H9 (cell line): Measurements from ENCODE around the gene GFI1. TPM values are rescaled to one million over a fixed set of nuclear protein-coding genes. Genes with fewer than 3 reads are reported as not detected.
"Not testable (repeated sequence)": the region's sequence is repeated elsewhere in the genome, so short reads cannot be mapped to it uniquely, and the experiment has no call there.

ENCODE experiments used
- DNase-seq: peaks from one replicate; pipeline ENCODE4 v3.0.0-alpha.2; 2017
- H2AFZ ChIP-seq: one replicate; pipeline ENCODE4 v1.6.1; 2013; ENCODE audit warnings: mild to moderate bottlenecking, low read length, control low read depth, moderate library complexity
- H2AK5ac ChIP-seq: 2 replicates; pipeline ENCODE4 v1.6.1; 2013; ENCODE audit warnings: low read length, control low read depth, mixed read lengths; ENCODE audit not compliant: insufficient read length
- H2BK120ac ChIP-seq: one replicate; pipeline ENCODE4 v1.6.1; 2013; ENCODE audit warnings: low read depth, mild to moderate bottlenecking, low read length, control low read depth, inconsistent platforms; ENCODE audit not compliant: poor library complexity, severe bottlenecking
- H2BK12ac ChIP-seq: 2 replicates; pipeline ENCODE4 v1.6.1; 2013; ENCODE audit warnings: low read length, control low read depth, mixed read lengths, low read depth; ENCODE audit not compliant: insufficient read length
- H2BK15ac ChIP-seq: 2 replicates; pipeline ENCODE4 v1.6.1; 2013; ENCODE audit warnings: low read depth, low read length, control low read depth
- H2BK20ac ChIP-seq: one replicate; pipeline ENCODE4 v1.6.1; 2013; ENCODE audit warnings: low read depth, mild to moderate bottlenecking, low read length, control low read depth, inconsistent platforms; ENCODE audit not compliant: poor library complexity, severe bottlenecking
- H2BK5ac ChIP-seq: 2 replicates; pipeline ENCODE4 v1.6.1; 2013; ENCODE audit warnings: low read length, control low read depth, mixed read lengths; ENCODE audit not compliant: insufficient read length
- H3K14ac ChIP-seq: 2 replicates; pipeline ENCODE4 v1.6.1; 2013; ENCODE audit warnings: low read length, control low read depth; ENCODE audit not compliant: insufficient read depth
- H3K18ac ChIP-seq: 2 replicates; pipeline ENCODE4 v1.6.1; 2013; ENCODE audit warnings: low read depth, mild to moderate bottlenecking, mixed read lengths, low read length, control low read depth; ENCODE audit not compliant: insufficient read length
- H3K23ac ChIP-seq: 2 replicates; pipeline ENCODE4 v1.6.1; 2013; ENCODE audit warnings: low read length, control low read depth, mixed read lengths, low read depth; ENCODE audit not compliant: insufficient read length
- H3K23me2 ChIP-seq: 2 replicates; pipeline ENCODE4 v1.6.1; 2013; ENCODE audit warnings: low read depth, mild to moderate bottlenecking, mixed read lengths, low read length, control low read depth; ENCODE audit not compliant: insufficient read length, poor library complexity, severe bottlenecking
- H3K27ac ChIP-seq: 2 replicates; pipeline ENCODE4 v1.5.1; 2013; ENCODE audit warnings: low read length, control low read depth, mixed read lengths, low read depth; ENCODE audit not compliant: insufficient read length
- H3K27me3 ChIP-seq: 2 replicates; pipeline ENCODE4 v1.6.1; 2013; ENCODE audit warnings: low read length, control low read depth, inconsistent platforms; ENCODE audit not compliant: insufficient read depth
- H3K4ac ChIP-seq: 2 replicates; pipeline ENCODE4 v1.6.1; 2013; ENCODE audit warnings: low read depth, mild to moderate bottlenecking, control low read depth, inconsistent platforms, low read length, moderate library complexity
- H3K4me1 ChIP-seq: 2 replicates; pipeline ENCODE4 v1.6.1; 2013; ENCODE audit warnings: low read length, control low read depth, inconsistent platforms; ENCODE audit not compliant: insufficient read depth
- H3K4me2 ChIP-seq: 2 replicates; pipeline ENCODE4 v1.6.1; 2013; ENCODE audit warnings: low read length, control low read depth, mixed read lengths; ENCODE audit not compliant: insufficient read length, insufficient read depth
- H3K56ac ChIP-seq: 2 replicates; pipeline ENCODE4 v1.6.1; 2013; ENCODE audit warnings: low read depth, mild to moderate bottlenecking, mixed read lengths, low read length, control low read depth; ENCODE audit not compliant: insufficient read length
- H3K79me1 ChIP-seq: 2 replicates; pipeline ENCODE4 v1.6.1; 2013; ENCODE audit warnings: low read depth, mild to moderate bottlenecking, moderate library complexity, low read length, control low read depth, inconsistent platforms; ENCODE audit not compliant: insufficient read depth, poor library complexity, severe bottlenecking
- H3K79me2 ChIP-seq: 2 replicates; pipeline ENCODE4 v1.6.1; 2013; ENCODE audit warnings: low read length, control low read depth, inconsistent platforms; ENCODE audit not compliant: insufficient read depth
- H3K9ac ChIP-seq: 2 replicates; pipeline ENCODE4 v1.6.1; 2013; ENCODE audit warnings: low read length, control low read depth, mixed read lengths; ENCODE audit not compliant: insufficient read length; ENCODE audit errors: extremely low read depth
- H3K9me3 ChIP-seq: one replicate; pipeline ENCODE4 v1.6.1; 2013; ENCODE audit warnings: low read depth, low read length, inconsistent platforms; ENCODE audit not compliant: control insufficient read depth
- H3T11ph ChIP-seq: one replicate; pipeline ENCODE4 v1.6.1; 2013; ENCODE audit warnings: mild to moderate bottlenecking, low read length, control low read depth, inconsistent platforms
- H4K20me1 ChIP-seq: one replicate; pipeline ENCODE4 v1.6.1; 2013; ENCODE audit not compliant: control insufficient read depth, insufficient read length, insufficient read depth
- H4K5ac ChIP-seq: 2 replicates; pipeline ENCODE4 v1.6.1; 2013; ENCODE audit warnings: low read depth, mild to moderate bottlenecking, mixed read lengths, low read length, control low read depth; ENCODE audit not compliant: insufficient read length
- H4K8ac ChIP-seq: replicated peaks from 2 replicates; pipeline ENCODE4 v1.6.1; 2013; ENCODE audit warnings: low read length, control low read depth, mixed read lengths, low read depth; ENCODE audit not compliant: insufficient read length
- H4K91ac ChIP-seq: 2 replicates; pipeline ENCODE4 v1.6.1; 2013; ENCODE audit warnings: low read depth, mild to moderate bottlenecking, moderate library complexity, mixed read lengths, low read length, control low read depth; ENCODE audit not compliant: insufficient read length
- H3K27ac Mint-ChIP-seq, 3 experiments: 2 replicates in 2 of 3; 3 replicates in 1 of 3; pipeline ENCODE4 v1.8.0; 2020 to 2021; ENCODE audit warnings: mixed read lengths in 3 of 3, mild to moderate bottlenecking in 1 of 3, moderate library complexity in 1 of 3
- H3K27me3 Mint-ChIP-seq: 2 replicates; pipeline ENCODE4 v1.8.0; 2021; ENCODE audit warnings: low read depth, mild to moderate bottlenecking, moderate library complexity, mixed read lengths
- H3K36me3 Mint-ChIP-seq, 3 experiments: 2 replicates in 2 of 3; 3 replicates in 1 of 3; pipeline ENCODE4 v1.8.0; 2020 to 2021; ENCODE audit warnings: low read depth in 3 of 3, mixed read lengths in 3 of 3; ENCODE audit not compliant: insufficient read depth in 1 of 3
- H3K4me1 Mint-ChIP-seq, 2 experiments: 2 replicates each; pipeline ENCODE4 v1.8.0; 2020; ENCODE audit warnings: mixed read lengths in 2 of 2
- H3K4me3 Mint-ChIP-seq, 2 experiments: 2 replicates in 1 of 2; 3 replicates in 1 of 2; pipeline ENCODE4 v1.8.0; 2020 to 2021; ENCODE audit warnings: mild to moderate bottlenecking in 2 of 2, mixed read lengths in 2 of 2, moderate library complexity in 1 of 2
- H3K9me3 Mint-ChIP-seq, 2 experiments: 2 replicates in 1 of 2; 3 replicates in 1 of 2; pipeline ENCODE4 v1.8.0; 2020; ENCODE audit warnings: mild to moderate bottlenecking in 2 of 2, mixed read lengths in 2 of 2, moderate library complexity in 1 of 2
- CTCF ChIP-seq: fragments of 200-600 bp; sonication (generic); conservative IDR thresholded peaks from 3 replicates; pipeline ENCODE4 v1.8.0; 2021; ENCODE audit warnings: antibody characterized with exemption, mild to moderate bottlenecking
- WGBS: extraction: QIAGEN DNeasy Blood & Tissue Kit; methylation state at CpG from one replicate; pipeline ENCODE4 v1.1.7; 2013; ENCODE audit warnings: missing lambda C conversion rate, low lambda C conversion rate, mixed read lengths; ENCODE audit not compliant: insufficient read length; ENCODE audit errors: extremely low coverage; 5-methylcytosine and 5-hydroxymethylcytosine counted together
- long read RNA-seq: library from polyadenylated mRNA; unstranded; transcript quantifications from one replicate; pipeline ENCODE4 v2.0.0, GENCODE V29; 2020
- total RNA-seq: library from RNA; stranded (reverse); gene quantifications from 2 replicates; pipeline ENCODE4 v1.2.1, GENCODE V29; 2021

The GFI1 gene
- total RNA-seq, result 0.11 TPM in 1 of 2 replicates, not detected in the other
- long read RNA-seq, result 0 reads

- Histone ChIP-seq H2BK5ac (no peak within 1 kb of the TSS), H4K91ac (no peak within 1 kb of the TSS), H3K56ac (no peak within 1 kb of the TSS), H3T11ph (no peak within 1 kb of the TSS), H3K23me2 (peaks cover 36% of the 10 kb centered on the region), H3K18ac (no peak within 1 kb of the TSS), H4K8ac (no peak within 1 kb of the TSS), H3K23ac (no peak within 1 kb of the TSS), H2AK5ac (no peak within 1 kb of the TSS), H2BK12ac (no peak within 1 kb of the TSS), H4K5ac (no peak within 1 kb of the TSS), H3K9me3 (no peaks in the 10 kb centered on the region), H4K20me1 (no peaks in the 10 kb centered on the region), H3K79me2 (no peaks in the 10 kb centered on the region), H3K27ac (no peak within 1 kb of the TSS), H2AFZ (no peak within 1 kb of the TSS), H3K4me1 (no peaks in the 10 kb centered on the region), H3K9ac (no peak within 1 kb of the TSS), H2BK15ac (no peak within 1 kb of the TSS), H2BK20ac (no peak within 1 kb of the TSS), H3K14ac (no peak within 1 kb of the TSS), H3K4me2 (peak within 1 kb of the TSS; percentile 74), H3K27me3 (peaks cover 64% of the 10 kb centered on the region), H3K4ac (no peak within 1 kb of the TSS), H3K79me1 (no peaks in the 10 kb centered on the region), H2BK120ac (no peak within 1 kb of the TSS)
- peaks cover 23 to 31% of the 10 kb centered on the region in 2 experiments for H3K4me1 Mint-ChIP-seq
- peak; percentile 75 for DNase-seq
- H3K27ac Mint-ChIP-seq, result no peak within 1 kb of the TSS
- peak within 1 kb of the TSS; percentile 68 to 86 for H3K4me3 Mint-ChIP-seq
- peaks cover 86% of the 10 kb centered on the region for H3K27me3 Mint-ChIP-seq
- TF ChIP-seq CTCF, result peak; percentile 20; the same call in 2 of the 3 replicates
- WGBS, result no CpG with 5 or more reads among the region's 77 CpGs
- peaks cover 0 to 4% of the 10 kb centered on the region in 2 experiments; a peak in 2 of 5 replicates for H3K9me3 Mint-ChIP-seq
- H3K36me3 Mint-ChIP-seq, result peaks cover 0 to 2% (median 0%) of the 10 kb centered on the region in 3 experiments; a peak in 1 of 7 replicates
Measured at GRCh38 chr1:92486251-92487077, at the start of gene GFI1. Gene GFI1, minus strand, starts transcription at chr1:92486925. Its CDS starts 3,438 bp downstream, at chr1:92483487.

- H3K56ac ChIP-seq, H2BK15ac ChIP-seq, H3K4me1 ChIP-seq, H2BK20ac ChIP-seq, H3K9me3 ChIP-seq, H2BK12ac ChIP-seq, H3K23me2 ChIP-seq, H4K91ac ChIP-seq, H4K5ac ChIP-seq, H3K14ac ChIP-seq, H3K4ac ChIP-seq, H3K9ac ChIP-seq, H2BK5ac ChIP-seq, H3K27me3 Mint-ChIP-seq, H3K27ac Mint-ChIP-seq, H3K27ac ChIP-seq, H3K36me3 Mint-ChIP-seq, H3K4me2 ChIP-seq, H3K23ac ChIP-seq, H2AFZ ChIP-seq, H3K79me2 ChIP-seq, DNase-seq, H3T11ph ChIP-seq, H3K79me1 ChIP-seq, H3K9me3 Mint-ChIP-seq, H3K27me3 ChIP-seq, H4K8ac ChIP-seq, H2AK5ac ChIP-seq, H4K20me1 ChIP-seq, H3K4me1 Mint-ChIP-seq, H3K4me3 Mint-ChIP-seq, H3K18ac ChIP-seq, H2BK120ac ChIP-seq: not testable (repeated sequence)
- WGBS, result no CpG with 5 or more reads among the region's 4 CpGs
Measured at GRCh38 chr1:92532371-92532770, 45.6 kb upstream of the GFI1 start.
